COLO668 (cell line): ENCODE data around the gene SYNPO2.
"Not testable (repeated sequence)": the region's sequence is repeated elsewhere in the genome, so short reads cannot be mapped to it uniquely, and the experiment has no call there.

ENCODE experiments used
- DNase-seq: peaks from one replicate; lab custom pipeline; 2025; ENCODE audit not compliant: unreplicated experiment; lab: John Stamatoyannopoulos, UW

The SYNPO2 gene

GRCh38 chr4:118969359-118969758 is 80.7 kb downstream of the SYNPO2 start:
- peak; percentile 38 for DNase-seq

DNA sequence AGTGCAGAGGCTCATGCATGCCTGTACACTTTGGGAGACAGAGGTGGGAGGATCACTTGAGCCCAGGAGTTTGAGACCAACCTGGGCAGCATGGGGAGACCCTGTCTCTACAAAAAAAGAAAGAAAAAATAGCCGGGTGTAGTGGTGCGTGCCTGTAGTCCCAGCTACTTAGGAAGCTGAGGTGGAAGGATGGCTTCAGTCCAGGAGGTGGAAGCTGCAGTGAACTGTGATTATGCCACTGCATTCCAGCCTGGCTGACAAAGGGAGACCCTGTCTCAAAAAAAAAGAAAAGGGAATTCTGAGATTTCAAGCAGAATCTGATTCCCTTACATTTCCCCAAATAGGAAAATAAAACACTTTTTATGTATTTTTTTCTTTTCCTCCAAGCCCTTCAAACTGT is 83.5 kb downstream of the SYNPO2 start:
- DNase-seq = no peak

DNA sequence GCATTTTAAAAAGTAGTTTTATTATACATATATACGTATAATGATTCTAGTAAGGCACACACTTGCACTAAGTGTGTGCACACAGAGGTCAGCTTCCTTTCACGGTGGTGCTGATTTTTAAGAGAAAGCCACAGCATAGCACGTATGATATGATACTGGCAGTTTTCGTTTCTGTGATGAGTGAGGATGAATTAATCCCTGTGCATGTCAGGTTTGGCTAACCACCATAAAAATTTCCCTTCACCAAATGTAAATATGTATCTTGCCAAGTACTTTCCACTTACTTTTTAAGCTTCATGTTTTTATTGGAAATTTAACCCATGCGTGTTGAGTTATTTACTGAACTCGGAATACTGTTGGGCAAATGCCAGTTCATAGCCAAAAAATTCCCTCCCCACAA is 84.6 kb downstream of the SYNPO2 start:
- DNase-seq = no peak

DNA sequence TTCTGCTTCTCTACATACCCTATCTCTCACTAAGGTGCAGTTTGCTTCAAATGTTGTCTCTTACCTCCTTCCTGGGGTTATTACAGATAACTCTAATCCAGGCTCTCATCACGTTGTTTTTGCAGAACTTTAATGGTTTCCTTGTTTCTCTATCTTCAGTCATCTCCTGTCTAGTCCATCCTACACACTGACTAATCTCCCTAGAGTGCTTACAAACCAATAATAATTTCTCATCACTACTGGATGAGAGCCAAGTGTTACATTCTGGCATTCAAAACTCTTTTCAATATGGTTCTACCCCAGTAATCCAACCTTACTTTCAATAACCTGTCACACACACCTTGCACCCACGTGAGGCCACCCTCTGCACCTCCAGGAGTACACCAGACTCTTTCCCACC is 86.1 kb downstream of the SYNPO2 start:
- DNase-seq = no peak

DNA sequence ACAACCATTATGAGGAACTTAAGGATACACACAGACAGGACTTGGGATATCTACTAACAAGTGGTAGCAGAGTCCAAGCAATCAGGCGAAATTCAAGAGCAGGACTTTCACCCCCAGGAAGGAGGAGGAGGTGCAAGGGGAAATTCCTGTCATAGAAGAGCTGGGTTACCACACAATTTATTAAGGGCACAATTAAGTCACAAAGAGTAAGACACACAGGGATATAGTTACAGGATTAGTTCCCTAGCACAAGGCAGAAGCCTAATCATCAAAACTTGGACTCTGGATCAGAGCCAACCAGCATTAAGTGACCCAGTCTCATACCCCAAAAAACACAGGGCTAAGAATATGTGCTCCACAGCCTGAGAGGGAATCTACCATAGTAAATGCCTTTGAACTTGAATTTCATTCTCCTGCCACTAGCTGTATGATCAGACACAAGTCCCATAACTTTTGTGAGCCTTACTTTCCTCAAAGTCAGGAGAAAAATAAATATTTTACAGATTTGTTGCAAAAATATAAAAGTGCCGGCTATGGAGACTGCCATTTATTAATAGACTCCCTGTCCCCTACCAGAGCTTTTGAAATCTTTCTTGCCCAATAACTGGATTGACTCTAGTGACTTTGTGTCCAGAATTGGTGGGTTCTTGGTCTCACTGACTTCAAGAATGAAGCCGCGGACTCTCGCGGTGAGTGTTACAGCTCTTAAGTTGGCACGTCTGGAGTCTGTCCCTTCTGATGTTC is 87.0 kb downstream of the SYNPO2 start:
- DNase-seq = no peak

GRCh38 chr4:118976193-118976560 is 87.5 kb downstream of the SYNPO2 start:
- DNase-seq = not testable (repeated sequence)

DNA sequence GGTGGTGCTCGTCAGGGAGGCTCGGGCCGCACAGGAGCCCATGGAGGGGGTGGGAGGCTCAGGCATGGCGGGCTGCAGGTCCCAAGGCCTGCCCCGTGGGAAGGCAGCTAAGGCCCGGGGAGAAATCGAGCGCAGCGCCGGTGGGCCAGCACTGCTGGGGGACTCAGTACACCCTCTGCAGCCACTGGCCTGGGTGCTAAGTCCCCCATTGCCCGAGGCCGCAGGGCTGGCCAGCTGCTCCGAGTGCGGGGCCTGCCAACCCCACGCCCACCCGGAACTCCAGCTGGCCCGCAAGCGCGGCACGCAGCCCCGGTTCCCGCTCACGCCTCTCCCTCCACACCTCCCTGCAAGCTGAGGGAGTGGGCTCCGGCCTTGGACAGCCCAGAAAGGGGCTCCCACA is 88.4 kb downstream of the SYNPO2 start:
- DNase-seq = not testable (repeated sequence)

- no peak for DNase-seq
Observed at GRCh38 chr4:118979712-118980111, 91.1 kb downstream of the SYNPO2 start.

DNA sequence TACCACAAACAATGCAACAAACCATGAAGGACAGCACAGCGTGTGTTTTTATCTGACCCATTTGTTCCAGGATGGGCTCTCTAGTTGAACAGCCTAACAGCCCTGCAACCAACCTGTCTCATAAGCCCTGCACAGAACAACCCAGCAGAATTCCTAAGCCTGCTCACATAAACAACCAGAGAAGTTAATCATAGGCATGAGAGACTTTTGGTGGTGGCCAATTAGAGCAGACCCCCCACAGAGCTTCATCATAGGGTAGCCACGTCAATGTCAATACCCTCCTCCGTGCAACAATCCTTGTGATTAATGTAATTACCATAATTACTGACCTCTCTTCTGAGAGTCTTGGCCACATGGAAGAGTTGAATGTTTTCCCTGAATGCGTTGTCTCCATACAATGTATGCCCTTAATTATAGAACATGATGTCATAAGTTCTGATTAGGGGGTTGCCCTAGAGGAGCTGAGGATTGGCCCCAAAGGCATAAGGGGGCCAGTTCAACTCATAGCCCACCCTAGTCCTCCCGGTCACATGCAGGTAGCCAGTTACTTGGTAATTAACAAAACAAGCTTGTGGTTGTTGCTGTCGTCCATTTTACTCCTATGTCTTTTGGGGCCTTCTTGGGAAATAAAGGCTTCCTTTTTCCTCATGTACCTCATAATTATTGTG is 92.7 kb downstream of the SYNPO2 start:
- no peak for DNase-seq

- DNase-seq = peak; percentile 45
Observed at GRCh38 chr4:118981839-118982381, 93.3 kb downstream of the SYNPO2 start.

GRCh38 chr4:118983293-118983692 is 94.6 kb downstream of the SYNPO2 start:
- DNase-seq = no peak

DNA sequence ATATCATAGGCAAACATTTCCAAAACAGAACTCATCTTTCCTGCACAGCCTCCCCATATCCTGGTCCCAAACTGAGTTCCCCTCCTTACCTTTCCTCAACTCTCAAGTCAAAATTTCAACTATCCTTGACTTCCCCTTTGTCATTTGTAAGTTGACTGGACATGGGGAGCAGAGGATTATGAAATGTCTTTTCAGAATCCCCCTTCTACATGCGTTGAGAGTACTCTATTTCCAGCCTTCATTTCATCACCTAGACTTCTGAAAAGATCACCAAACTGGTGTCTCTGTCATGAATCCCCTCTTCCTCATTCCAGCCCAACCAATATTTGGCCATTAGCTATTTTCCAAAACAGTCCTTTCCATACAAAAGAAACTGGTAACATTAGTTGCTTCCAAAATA is 95.2 kb downstream of the SYNPO2 start:
- no peak for DNase-seq

GRCh38 chr4:118985170-118986000 is 96.7 kb downstream of the SYNPO2 start:
- DNase-seq = no peak

DNA sequence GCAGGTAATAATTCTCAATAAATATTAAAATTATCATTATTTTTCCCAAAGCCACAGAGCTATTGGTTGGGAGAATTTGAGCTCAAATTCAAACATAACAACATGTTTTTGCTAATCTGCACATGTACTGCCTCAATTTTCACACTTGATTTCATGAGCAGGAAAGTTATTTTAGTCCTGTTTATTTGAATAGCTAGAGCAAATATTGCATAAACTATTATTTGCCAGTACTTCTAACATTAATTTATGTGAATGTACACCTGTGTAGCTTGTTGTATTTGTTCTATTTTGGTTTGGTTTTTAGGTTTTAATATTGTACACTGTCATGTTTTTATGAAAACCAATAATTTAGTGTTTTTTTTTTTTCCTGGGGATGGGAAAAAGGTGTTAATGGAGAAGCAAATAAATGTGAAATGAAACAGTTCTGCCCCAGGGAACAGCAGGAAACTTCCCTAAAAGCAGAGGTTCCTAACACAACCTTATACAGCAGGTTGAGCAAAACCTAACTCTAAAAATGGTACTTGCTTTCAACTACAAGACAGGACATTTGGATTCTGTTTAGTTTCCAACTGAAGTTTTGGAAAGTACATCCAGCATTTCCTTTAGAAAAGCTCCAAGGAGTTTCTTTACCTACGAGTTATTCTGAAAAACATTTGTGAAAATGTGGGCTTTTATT is 99.4 kb downstream of the SYNPO2 start:
- DNase-seq = no peak

GRCh38 chr4:118988635-118988972 is 100.0 kb downstream of the SYNPO2 start:
- DNase-seq = no peak

DNA sequence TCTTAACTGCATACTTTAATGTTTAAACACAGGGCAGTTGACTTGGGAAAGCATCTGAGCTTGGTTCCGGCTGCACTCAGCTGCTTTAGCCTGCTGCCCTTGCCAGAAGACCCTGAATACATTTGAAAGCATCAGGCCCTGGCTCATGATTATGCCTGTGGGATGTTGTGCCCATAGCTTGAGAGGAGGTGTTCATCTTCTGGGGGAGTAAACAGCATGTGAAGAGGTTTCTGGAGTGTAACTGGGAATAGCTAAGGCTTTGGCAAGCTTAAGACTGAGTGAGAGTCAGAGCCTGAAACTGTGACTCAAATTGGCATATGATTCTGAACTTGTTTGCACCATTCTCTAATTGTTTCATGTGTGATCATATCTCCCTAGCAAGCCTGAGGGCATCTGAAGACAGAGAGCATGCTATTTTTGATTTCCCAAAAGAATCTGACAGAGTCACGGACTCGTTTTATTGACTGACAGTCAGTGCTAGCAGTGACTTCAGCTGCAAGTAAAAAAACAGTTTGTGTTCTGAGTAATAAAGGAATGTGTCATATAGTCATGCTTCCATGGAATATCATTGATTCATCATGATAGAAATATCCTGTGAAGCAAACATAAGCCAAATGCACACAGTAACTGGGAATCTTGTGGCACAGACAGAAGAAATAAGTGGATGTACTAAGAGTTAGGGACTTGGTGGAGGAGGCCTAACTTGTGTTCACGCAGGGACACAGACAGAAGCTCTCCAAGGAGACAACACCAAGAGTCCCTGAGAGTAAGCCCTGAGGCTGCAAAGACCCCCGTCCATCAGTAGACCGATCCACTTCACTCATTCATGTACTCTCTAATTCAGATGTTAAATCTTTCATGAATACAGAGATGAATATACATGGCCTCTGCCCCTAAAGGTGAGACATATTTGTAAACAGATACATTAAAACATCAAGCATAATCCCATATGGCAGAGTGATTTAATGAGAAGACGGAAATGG is 100.7 kb downstream of the SYNPO2 start:
- DNase-seq = no peak

GRCh38 chr4:118991686-118992085 is 103.0 kb downstream of the SYNPO2 start:
- no peak for DNase-seq

DNA sequence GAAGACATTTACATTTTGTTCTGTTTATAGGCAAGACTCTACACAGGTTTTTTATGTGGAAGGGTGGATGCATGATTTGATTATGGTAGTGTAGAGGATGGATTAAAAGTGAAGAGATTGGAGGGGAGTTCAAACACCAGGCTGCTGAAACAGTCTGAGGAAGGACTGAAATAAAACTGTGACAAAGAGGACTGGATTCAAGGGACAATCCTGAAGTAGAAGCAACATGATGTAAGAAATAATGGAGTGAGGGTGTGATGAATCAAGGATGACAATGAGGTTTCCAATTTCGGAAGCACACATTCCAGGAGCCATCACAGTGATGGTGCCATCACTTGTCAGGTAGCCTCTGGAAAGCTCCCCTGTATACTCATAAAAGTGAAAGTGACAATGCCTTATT is 103.5 kb downstream of the SYNPO2 start:
- no peak for DNase-seq

- no peak for DNase-seq
Observed at GRCh38 chr4:118993333-118993732, 104.7 kb downstream of the SYNPO2 start.

DNA sequence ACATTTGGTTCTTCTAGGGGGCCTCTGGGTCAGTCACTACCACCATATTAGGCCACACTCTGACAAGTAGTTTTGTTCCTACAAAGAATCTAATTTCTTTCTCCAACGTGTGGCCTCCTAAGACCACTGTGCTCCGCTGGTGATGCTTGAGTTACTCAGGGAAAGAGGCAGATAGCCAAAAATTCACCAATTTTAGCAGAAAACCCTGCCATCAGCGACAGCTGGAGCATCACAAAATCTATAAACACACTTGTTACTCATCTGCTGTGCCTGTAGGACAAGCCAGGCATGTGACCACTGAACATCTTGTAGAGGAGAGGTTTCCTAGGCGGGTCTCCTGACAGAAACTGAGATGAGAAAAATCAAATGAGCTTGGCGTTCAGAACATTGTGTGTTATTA is 105.4 kb downstream of the SYNPO2 start:
- DNase-seq = no peak
